ENCODE data around the gene PTOV1.

DNA sequence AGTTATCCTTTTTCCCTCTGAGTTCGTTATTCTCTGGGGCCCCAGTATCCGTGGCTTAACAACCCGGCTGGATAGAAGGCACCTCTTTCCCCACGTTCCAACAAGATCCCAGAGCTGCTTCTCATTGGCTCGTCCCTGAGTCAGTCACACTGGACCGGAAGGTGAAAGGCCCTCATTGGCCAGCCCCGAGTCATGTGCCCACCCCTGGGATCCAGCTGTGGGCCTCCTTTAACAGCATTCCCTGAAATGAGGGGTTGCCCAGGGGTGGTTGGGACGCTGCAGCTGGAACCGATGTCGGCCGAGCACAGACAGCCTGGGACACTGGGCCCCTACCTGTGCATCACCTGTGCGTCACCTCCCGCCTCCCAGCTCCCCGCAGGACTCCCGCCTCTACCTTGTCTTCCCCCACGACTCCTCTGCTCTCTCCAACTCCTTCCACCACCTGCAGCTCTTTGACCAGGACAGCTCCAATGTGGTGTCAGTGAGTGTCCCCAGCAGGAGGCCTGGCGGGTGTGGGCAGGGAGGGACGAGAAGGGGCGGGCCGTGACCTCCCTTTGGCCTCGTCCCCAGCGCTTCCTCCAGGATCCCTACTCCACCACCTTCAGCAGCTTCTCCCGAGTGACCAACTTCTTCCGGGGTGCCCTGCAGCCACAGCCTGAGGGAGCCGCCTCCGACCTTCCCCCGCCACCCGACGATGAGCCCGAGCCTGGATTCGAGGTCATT, 30.9 kb downstream of the PTOV1 start:
- no peak for TF ChIP-seq EZH2 (IDR thresholded peaks at IDR 0.05; ENCODE audit: borderline replicate concordance, low read length)
- TF ChIP-seq, protein P1, sequence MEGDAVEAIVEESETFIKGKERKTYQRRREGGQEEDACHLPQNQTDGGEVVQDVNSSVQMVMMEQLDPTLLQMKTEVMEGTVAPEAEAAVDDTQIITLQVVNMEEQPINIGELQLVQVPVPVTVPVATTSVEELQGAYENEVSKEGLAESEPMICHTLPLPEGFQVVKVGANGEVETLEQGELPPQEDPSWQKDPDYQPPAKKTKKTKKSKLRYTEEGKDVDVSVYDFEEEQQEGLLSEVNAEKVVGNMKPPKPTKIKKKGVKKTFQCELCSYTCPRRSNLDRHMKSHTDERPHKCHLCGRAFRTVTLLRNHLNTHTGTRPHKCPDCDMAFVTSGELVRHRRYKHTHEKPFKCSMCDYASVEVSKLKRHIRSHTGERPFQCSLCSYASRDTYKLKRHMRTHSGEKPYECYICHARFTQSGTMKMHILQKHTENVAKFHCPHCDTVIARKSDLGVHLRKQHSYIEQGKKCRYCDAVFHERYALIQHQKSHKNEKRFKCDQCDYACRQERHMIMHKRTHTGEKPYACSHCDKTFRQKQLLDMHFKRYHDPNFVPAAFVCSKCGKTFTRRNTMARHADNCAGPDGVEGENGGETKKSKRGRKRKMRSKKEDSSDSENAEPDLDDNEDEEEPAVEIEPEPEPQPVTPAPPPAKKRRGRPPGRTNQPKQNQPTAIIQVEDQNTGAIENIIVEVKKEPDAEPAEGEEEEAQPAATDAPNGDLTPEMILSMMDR (conservative IDR thresholded peaks at IDR 0.05 in 1 of 2, IDR thresholded peaks at IDR 0.05 in 1 of 2; ENCODE audit: extremely low read depth in 1 of 2, insufficient read depth in 1 of 2, low read depth in 1 of 2, low read length in 2 of 2), result no peak

Measured in mammary epithelial cell (primary cell).